D721Med (cell line): ENCODE results near the gene IQGAP3.
"Not testable (repeated sequence)": the region's sequence is repeated elsewhere in the genome, so short reads cannot be mapped to it uniquely, and the experiment has no call there.

Source experiments
- DNase-seq: peaks from one replicate; pipeline ENCODE4 v3.0.0; 2011; ENCODE audit warnings: low spot score; ENCODE audit not compliant: insufficient read length
- FAIRE-seq: peaks from 2 replicates; lab custom pipeline; 2011; peaks lifted over from hg19 to GRCh38; lab: Jason Lieb, UNC
- TF ChIP-seq, protein P1 (sequence below): IDR thresholded peaks from 2 replicates; pipeline ENCODE4 v1.5.1; 2012; ENCODE audit warnings: mild to moderate bottlenecking, control low read depth; ENCODE audit not compliant: insufficient read depth; ENCODE audit errors: missing control alignments

The IQGAP3 gene

DNA sequence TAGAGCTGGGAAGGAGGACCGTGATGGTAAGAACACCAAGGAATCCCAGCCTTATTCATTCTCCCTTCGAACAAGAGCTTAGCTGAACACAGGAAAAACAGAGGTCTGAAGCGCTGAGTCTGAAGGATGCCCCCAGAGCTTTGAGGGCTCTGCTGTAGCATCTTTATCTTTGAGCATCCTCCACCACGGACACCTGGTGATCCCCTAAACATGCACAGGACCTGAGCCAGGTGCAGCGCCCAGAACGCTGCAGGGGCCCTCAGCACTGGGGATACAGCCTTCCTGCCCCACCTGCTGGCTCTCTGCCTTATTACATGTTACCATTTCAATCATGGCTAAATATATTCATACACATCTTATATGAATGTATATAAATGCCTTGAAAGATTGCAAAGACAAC lies 36.6 kb upstream of the IQGAP3 start:
- no peak for DNase-seq
- FAIRE-seq: no peak
- TF ChIP-seq, protein P1, sequence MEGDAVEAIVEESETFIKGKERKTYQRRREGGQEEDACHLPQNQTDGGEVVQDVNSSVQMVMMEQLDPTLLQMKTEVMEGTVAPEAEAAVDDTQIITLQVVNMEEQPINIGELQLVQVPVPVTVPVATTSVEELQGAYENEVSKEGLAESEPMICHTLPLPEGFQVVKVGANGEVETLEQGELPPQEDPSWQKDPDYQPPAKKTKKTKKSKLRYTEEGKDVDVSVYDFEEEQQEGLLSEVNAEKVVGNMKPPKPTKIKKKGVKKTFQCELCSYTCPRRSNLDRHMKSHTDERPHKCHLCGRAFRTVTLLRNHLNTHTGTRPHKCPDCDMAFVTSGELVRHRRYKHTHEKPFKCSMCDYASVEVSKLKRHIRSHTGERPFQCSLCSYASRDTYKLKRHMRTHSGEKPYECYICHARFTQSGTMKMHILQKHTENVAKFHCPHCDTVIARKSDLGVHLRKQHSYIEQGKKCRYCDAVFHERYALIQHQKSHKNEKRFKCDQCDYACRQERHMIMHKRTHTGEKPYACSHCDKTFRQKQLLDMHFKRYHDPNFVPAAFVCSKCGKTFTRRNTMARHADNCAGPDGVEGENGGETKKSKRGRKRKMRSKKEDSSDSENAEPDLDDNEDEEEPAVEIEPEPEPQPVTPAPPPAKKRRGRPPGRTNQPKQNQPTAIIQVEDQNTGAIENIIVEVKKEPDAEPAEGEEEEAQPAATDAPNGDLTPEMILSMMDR: peak; percentile 72

GRCh38 chr1:156608036-156608674 lies 35.8 kb upstream of the IQGAP3 start:
- no peak for DNase-seq
- TF ChIP-seq, protein P1: peak; percentile 97
- FAIRE-seq: peak; percentile 89

DNA sequence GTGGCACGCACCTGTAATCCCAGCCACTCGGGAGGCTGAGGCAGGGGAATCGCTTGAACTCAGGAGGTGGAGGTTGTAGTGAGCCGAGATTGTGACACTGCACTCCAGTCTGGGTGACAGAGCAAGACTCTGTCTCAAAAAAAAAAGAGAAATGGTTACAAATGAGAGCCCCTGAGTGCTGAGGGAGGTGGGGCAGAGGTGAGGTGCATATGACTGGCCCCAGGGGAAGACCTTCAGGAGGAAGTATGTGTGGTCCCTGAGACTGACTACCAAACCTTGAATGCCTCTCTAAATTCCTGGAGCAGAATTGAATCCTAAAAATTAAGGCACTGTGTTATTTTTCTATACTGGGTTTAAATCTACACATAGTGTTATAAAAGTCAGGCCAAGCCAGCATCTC lies 35.0 kb upstream of the IQGAP3 start:
- not testable (repeated sequence) for FAIRE-seq, DNase-seq

- DNase-seq: no peak
- TF ChIP-seq, protein P1: peak; percentile 77
- no peak for FAIRE-seq
Measured at GRCh38 chr1:156602557-156602993, 30.2 kb upstream of the IQGAP3 start.

DNA sequence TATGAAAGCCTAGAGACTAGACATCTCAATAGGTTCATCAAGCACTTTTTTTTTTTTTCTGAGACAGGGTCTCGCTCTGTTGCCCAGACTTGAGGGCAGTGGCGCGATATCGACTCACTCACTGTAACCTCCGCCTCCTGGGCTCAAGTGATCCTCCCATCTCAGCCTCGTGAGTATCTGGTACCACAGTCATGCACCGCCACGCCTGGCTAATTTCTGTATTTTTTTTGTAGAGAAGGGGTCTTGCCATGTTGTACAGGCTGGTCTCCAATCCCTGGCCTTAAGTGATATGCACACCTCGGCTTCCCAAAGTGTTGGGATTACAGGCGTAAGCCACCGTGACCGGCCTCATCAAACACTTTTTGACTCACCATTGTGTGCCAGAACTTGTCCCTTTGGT lies 29.5 kb upstream of the IQGAP3 start:
- FAIRE-seq: no peak
- TF ChIP-seq, protein P1: no peak
- no peak for DNase-seq

- FAIRE-seq (no peak), DNase-seq (no peak)
- TF ChIP-seq, protein P1: no peak
Measured at GRCh38 chr1:156601122-156601830, 28.9 kb upstream of the IQGAP3 start, which contains the start of gene GPATCH4. GPATCH4 (minus strand) TSS chr1:156601479.

GRCh38 chr1:156600733-156601121 lies 28.4 kb upstream of the IQGAP3 start:
- TF ChIP-seq, protein P1: no peak
- FAIRE-seq (no peak), DNase-seq (no peak)
